Loucy (cell line): ENCODE measurements around the gene RCC2.

Source experiments
- H2AFZ ChIP-seq: fragments of 200-600 bp; sonication (generic); 2 replicates; pipeline ENCODE4 v1.6.0; 2016; ENCODE audit warnings: antibody characterized with exemption, mild to moderate bottlenecking, low read length, moderate library complexity
- H3F3A ChIP-seq: fragments of 200-600 bp; 2 replicates; pipeline ENCODE4 v1.6.0; 2016; ENCODE audit warnings: antibody characterized with exemption, low read depth, mild to moderate bottlenecking
- H3K27me3 ChIP-seq: fragments of 200-600 bp; sonication (generic); 2 replicates; pipeline ENCODE4 v1.6.1; 2014; ENCODE audit warnings: low read length, mild to moderate bottlenecking; ENCODE audit not compliant: insufficient read depth, poor library complexity, severe bottlenecking
- H3K36me3 ChIP-seq: fragments of 200-600 bp; sonication (generic); 2 replicates; pipeline ENCODE4 v1.6.1; 2016; ENCODE audit warnings: low read length; ENCODE audit not compliant: insufficient read depth
- H3K4me1 ChIP-seq: fragments of 200-600 bp; sonication (generic); 2 replicates; pipeline ENCODE4 v1.5.1; 2014; ENCODE audit warnings: low read length, mild to moderate bottlenecking; ENCODE audit not compliant: insufficient read depth, poor library complexity, severe bottlenecking
- H3K4me2 ChIP-seq: fragments of 200-600 bp; sonication (generic); 2 replicates; pipeline ENCODE4 v1.6.0; 2014; ENCODE audit warnings: antibody characterized with exemption, low read length, low read depth, mild to moderate bottlenecking; ENCODE audit not compliant: poor library complexity, severe bottlenecking
- H3K4me3 ChIP-seq: fragments of 200-600 bp; sonication (generic); 2 replicates; pipeline ENCODE4 v1.5.1; 2014; ENCODE audit warnings: low read length, mild to moderate bottlenecking, mixed read lengths; ENCODE audit not compliant: poor library complexity, severe bottlenecking
- H3K79me2 ChIP-seq: fragments of 200-600 bp; sonication (generic); 2 replicates; pipeline ENCODE4 v1.6.1; 2014; ENCODE audit warnings: low read length; ENCODE audit not compliant: insufficient read depth
- H3K9ac ChIP-seq: fragments of 200-600 bp; sonication (generic); 2 replicates; pipeline ENCODE4 v1.6.0; 2014; ENCODE audit warnings: mild to moderate bottlenecking, low read depth, low read length, moderate library complexity; ENCODE audit not compliant: poor library complexity, severe bottlenecking
- H3K9me2 ChIP-seq: fragments of 200-600 bp; sonication (generic); replicated peaks from 2 replicates; pipeline ENCODE4 v1.6.1; 2016; ENCODE audit warnings: low read depth, low read length, mixed read lengths
- H3K9me3 ChIP-seq: fragments of 200-600 bp; sonication (generic); 2 replicates; pipeline ENCODE4 v1.6.1; 2014; ENCODE audit warnings: mild to moderate bottlenecking, antibody characterized with exemption, low read length, low read depth; ENCODE audit not compliant: insufficient read depth
- H4K20me1 ChIP-seq: fragments of 200-600 bp; sonication (generic); 2 replicates; pipeline ENCODE4 v1.6.0; 2014; ENCODE audit warnings: antibody characterized with exemption, low read length, mild to moderate bottlenecking; ENCODE audit not compliant: insufficient read depth, poor library complexity, severe bottlenecking
- EZH2phosphoT487 ChIP-seq: fragments of 200-600 bp; IDR thresholded peaks from 2 replicates; pipeline ENCODE4 v1.6.1; 2018; ENCODE audit warnings: antibody characterized with exemption, mild to moderate bottlenecking, moderate library complexity, borderline replicate concordance
- TF ChIP-seq, protein P1 (sequence below): fragments of 200-600 bp; sonication (generic); conservative IDR thresholded peaks from 2 replicates; pipeline ENCODE4 v1.5.1; 2014; ENCODE audit warnings: mild to moderate bottlenecking, antibody characterized with exemption, low read length

Gene RCC2

GRCh38 chr1:17363771-17364170, 75.7 kb downstream of the RCC2 start:
- TF ChIP-seq, protein P1, sequence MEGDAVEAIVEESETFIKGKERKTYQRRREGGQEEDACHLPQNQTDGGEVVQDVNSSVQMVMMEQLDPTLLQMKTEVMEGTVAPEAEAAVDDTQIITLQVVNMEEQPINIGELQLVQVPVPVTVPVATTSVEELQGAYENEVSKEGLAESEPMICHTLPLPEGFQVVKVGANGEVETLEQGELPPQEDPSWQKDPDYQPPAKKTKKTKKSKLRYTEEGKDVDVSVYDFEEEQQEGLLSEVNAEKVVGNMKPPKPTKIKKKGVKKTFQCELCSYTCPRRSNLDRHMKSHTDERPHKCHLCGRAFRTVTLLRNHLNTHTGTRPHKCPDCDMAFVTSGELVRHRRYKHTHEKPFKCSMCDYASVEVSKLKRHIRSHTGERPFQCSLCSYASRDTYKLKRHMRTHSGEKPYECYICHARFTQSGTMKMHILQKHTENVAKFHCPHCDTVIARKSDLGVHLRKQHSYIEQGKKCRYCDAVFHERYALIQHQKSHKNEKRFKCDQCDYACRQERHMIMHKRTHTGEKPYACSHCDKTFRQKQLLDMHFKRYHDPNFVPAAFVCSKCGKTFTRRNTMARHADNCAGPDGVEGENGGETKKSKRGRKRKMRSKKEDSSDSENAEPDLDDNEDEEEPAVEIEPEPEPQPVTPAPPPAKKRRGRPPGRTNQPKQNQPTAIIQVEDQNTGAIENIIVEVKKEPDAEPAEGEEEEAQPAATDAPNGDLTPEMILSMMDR, result no peak
- no peak for TF ChIP-seq EZH2phosphoT487
- no peak overlapping the region for H3K4me2 ChIP-seq
- no peaks in the 10 kb centered on the region for H3K36me3 ChIP-seq
- H3K9ac ChIP-seq, result no peak overlapping the region
- H2AFZ ChIP-seq, result no peak overlapping the region
- no peaks in the 10 kb centered on the region for H3K27me3 ChIP-seq
- H3K4me3 ChIP-seq, result no peak overlapping the region
- H3K9me3 ChIP-seq, result no peaks in the 10 kb centered on the region
- H3K4me1 ChIP-seq, result no peaks in the 10 kb centered on the region
- H4K20me1 ChIP-seq, result no peaks in the 10 kb centered on the region
- no peaks in the 10 kb centered on the region for H3K79me2 ChIP-seq
- no peaks in the 10 kb centered on the region for H3K9me2 ChIP-seq
- no peaks in the 10 kb centered on the region for H3F3A ChIP-seq

DNA sequence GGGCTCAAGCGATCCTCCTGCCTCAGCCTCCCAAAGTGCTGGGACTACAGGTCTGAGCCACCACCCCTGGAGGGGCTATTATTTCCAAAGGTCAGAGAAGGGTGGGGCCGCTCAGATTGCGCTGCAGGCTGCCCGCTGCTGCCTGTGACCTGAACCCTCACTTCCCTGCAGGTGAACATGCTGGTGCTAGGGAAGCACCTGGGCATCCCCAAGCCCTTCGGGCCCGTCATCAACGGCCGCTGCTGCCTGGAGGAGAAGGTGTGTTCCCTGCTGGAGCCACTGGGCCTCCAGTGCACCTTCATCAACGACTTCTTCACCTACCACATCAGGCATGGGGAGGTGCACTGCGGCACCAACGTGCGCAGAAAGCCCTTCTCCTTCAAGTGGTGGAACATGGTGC, 76.1 kb downstream of the RCC2 start:
- H3K9ac ChIP-seq, result no peak overlapping the region
- H3K4me1 ChIP-seq, result no peaks in the 10 kb centered on the region
- no peaks in the 10 kb centered on the region for H3K9me3 ChIP-seq
- no peaks in the 10 kb centered on the region for H3K36me3 ChIP-seq
- H3K4me2 ChIP-seq, result no peak overlapping the region
- no peaks in the 10 kb centered on the region for H3K27me3 ChIP-seq
- H4K20me1 ChIP-seq, result no peaks in the 10 kb centered on the region
- no peaks in the 10 kb centered on the region for H3K9me2 ChIP-seq
- TF ChIP-seq, protein P1, result no peak
- TF ChIP-seq EZH2phosphoT487, result no peak
- H3K4me3 ChIP-seq, result no peak overlapping the region
- H3K79me2 ChIP-seq, result no peaks in the 10 kb centered on the region
- no peaks in the 10 kb centered on the region for H3F3A ChIP-seq
- no peak overlapping the region for H2AFZ ChIP-seq

DNA sequence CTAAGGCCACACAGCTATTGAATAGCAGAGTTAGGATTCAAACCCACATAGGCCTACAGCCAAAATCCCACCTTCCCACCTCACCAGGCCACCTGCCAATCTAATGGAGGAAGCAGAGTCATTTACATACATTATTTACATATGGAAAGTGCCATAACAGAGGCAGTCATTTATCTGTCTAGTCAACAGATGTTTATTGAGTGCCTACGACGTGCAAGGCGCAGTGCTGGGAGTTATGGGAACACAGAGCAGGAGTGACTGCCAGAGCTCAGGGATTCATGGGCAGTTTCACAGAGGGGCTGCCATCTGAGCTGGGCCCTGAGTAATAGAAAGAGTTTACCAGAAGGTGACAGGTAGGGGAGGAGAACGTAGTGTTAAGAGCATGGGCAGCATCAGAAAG, 77.8 kb downstream of the RCC2 start:
- Histone ChIP-seq H3K36me3 (no peaks in the 10 kb centered on the region), H2AFZ (no peak overlapping the region), H3K27me3 (no peaks in the 10 kb centered on the region), H3K4me1 (peaks cover 6% of the 10 kb centered on the region), H3K4me3 (no peak overlapping the region), H3K9me3 (no peaks in the 10 kb centered on the region), H3K9me2 (no peaks in the 10 kb centered on the region), H4K20me1 (no peaks in the 10 kb centered on the region), H3F3A (no peaks in the 10 kb centered on the region), H3K9ac (no peak overlapping the region), H3K79me2 (peaks cover 8% of the 10 kb centered on the region; the same call in 1 of the 2 replicates), H3K4me2 (no peak overlapping the region)
- TF ChIP-seq EZH2phosphoT487, result no peak
- TF ChIP-seq, protein P1, result no peak
